GM18505 (cell line): ENCODE measurements around the gene CCDC8.
"Not testable (repeated sequence)": the region's sequence is repeated elsewhere in the genome, so short reads cannot be mapped to it uniquely, and the experiment has no call there.

Experiments
- ATAC-seq: cut with Tn5 transposase; IDR thresholded peaks from one replicate; pipeline ENCODE4 v1.9.1; 2021; ENCODE audit not compliant: unreplicated experiment
- POLR2A ChIP-seq: IDR thresholded peaks from 4 replicates; pipeline ENCODE4 v1.6.1; 2011; ENCODE audit warnings: borderline replicate concordance; ENCODE audit not compliant: insufficient read depth, insufficient read length; ENCODE audit errors: extremely low read depth

CCDC8 gene

GRCh38 chr19:46376241-46377153, 36.9 kb downstream of the CCDC8 start:
- TF ChIP-seq POLR2A, result no peak
- ATAC-seq, result no peak

DNA sequence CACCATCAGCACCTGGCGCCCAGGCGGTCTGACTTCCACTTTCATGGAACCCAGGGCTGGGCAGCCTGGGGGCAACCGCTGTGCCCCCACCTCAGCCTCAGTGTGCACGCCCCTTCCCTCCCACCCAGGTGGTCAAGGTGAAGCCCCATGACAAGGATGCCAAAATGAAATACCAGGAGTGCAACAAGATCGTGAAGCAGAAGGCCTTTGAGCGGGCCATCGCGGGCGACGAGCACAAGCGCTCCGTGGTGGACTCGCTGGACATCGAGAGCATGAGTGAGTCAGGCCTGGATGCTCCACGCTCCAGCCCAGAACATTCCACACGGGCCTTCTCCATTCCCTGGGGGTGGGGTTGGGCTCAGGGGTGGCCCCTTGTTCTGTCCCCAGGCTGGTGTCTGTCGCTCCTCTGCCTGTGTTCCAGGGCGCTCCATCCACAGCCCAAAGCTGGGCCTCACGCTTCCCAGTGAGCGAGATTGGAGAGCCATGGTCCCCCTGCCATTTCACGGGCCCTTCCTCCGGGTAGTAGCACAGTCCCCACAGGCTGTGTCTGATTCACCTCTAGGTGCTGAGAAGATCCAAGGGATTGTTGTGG, 37.8 kb downstream of the CCDC8 start:
- ATAC-seq, result not testable (repeated sequence)

GRCh38 chr19:46374536-46375475, 38.6 kb downstream of the CCDC8 start:
- no peak for TF ChIP-seq POLR2A

GRCh38 chr19:46373491-46374359, 39.6 kb downstream of the CCDC8 start:
- ATAC-seq, result no peak
- TF ChIP-seq POLR2A, result no peak

More at GRCh38 chr19:46374536-46375475, 38.6 kb downstream of the CCDC8 start:
- no peak for ATAC-seq

- no peak for ATAC-seq
- TF ChIP-seq POLR2A, result no peak
Measured at GRCh38 chr19:46372901-46373490, 40.4 kb downstream of the CCDC8 start.

- ATAC-seq, result no peak
- TF ChIP-seq POLR2A, result no peak
Measured at GRCh38 chr19:46371371-46371901, 41.9 kb downstream of the CCDC8 start.

DNA sequence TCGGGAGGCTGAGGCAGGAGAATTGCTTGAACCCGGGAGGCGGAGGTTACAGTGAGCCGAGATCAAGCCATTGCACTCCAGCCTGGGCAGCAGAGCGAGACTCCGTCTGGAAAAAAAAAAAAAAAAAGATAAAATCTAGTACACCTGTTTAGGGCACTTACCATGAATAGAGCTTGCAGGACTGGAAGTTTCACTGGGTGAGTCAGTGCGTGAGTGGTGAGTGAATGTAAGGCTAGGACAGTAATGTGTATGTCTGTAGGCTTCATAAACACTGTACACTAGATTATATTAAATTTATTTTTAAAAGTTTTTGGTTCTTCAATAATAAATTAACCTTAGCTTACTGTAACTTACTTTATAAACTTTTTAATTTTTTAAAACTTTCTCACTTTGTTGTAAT, 43.5 kb downstream of the CCDC8 start:
- TF ChIP-seq POLR2A, result no peak
- no peak for ATAC-seq

- no peak for ATAC-seq
- no peak for TF ChIP-seq POLR2A
Measured at GRCh38 chr19:46368116-46368515, 45.2 kb downstream of the CCDC8 start.

- ATAC-seq, result no peak
- no peak for TF ChIP-seq POLR2A
Measured at GRCh38 chr19:46367426-46367825, 45.9 kb downstream of the CCDC8 start.

DNA sequence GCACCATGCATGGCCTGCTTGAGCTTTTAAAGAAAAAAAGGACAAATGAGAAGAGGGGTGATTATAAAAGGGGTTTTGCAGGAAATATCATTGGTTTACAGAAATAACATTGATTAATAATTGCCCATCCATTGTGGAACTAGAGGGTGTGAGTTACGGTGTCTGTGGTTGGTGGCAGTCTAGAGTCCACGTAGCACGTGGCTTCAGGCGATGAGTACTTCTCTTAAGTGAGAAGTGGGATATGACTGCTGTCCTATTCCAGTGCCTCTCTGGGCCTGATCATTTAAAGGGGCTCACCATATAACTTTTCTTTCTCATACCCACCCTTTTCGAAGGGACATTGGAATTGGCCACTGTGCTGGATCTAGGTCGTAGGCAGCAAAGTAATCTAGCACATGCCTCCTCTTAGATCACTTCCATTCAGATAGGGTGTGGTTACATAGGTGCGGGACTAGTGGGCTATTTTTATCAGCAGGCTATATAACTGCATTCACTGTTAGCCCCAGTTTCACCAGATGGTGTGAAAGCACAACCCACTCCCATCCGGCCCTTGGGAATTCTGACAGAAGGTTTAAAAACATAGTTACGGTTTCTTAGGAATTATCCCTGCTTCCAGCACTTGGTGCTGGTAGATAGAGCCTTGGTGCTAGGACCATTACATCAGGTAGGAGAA, 46.6 kb downstream of the CCDC8 start:
- no peak for TF ChIP-seq POLR2A
- no peak for ATAC-seq

DNA sequence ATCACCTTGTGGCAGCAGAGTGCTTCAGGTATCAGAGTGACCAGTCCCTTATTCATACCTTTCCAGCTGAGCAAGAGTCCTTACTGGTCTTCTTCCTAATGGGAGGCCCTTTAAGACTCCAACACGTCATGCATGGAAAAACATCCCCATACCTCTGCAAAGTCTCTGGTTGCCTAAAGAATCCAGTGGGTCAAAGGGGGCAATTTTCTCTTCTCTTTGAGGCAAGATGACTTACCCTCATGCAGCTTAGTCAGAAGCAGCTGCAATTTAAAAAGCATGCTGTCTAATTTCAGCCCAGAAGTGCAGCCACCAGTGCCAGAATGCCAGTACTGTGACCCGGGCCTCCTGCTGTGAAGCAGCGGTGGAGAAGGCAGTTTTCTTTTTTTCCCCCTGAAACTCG, 47.8 kb downstream of the CCDC8 start:
- no peak for ATAC-seq
- TF ChIP-seq POLR2A, result no peak

DNA sequence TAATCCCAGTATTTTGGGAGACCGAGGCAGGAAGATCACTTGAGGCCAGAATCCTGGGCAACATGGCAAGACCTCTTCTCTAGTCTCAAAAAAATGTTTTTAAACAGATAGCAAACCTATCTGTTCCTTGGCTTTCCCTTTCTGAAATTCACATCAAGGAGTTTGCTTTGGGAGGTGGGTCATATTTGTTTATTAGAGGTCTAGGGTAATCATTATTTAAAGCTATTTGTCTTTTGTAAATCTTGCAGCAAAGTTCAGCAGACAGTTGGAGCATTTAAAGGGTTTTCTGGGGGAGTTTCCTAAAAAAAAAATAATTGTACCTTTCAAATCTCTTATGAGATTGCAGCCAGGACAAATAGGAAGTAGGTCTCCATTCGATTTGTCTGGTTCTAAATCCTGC, 49.0 kb downstream of the CCDC8 start:
- no peak for ATAC-seq
- TF ChIP-seq POLR2A, result no peak

GRCh38 chr19:46361915-46362314, 51.4 kb downstream of the CCDC8 start:
- no peak for ATAC-seq
- TF ChIP-seq POLR2A, result no peak
